ENCODE measurements around the gene DOCK4. TPM values are rescaled to one million over a fixed set of nuclear protein-coding genes. Genes with fewer than 3 reads are reported as not detected.

The DOCK4 gene
- total RNA-seq, 1 experiment from 2014 or later, result 20.4 TPM

DNA sequence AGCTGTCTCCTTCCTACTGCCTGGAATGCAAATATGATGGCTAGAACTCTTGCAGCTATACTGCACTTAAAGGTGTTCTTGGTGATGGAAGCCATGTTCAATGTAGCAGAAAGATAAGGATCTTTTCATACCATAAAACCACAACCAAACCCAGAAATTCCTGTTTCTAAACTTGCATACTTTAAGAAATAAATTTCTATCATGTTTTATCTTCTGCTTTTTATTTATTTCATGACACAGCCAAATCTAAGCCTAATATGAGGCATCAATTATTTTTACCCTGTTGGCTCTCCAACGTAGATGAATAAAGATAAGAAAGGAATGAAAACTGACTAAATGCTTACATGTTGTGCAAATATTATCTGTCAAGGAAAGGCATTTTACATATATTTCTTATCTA lies 224.1 kb downstream of the DOCK4 start (continued):
- TF ChIP-seq SOX15 (CRISPR knock-in tag; IDR thresholded peaks at IDR 0.05) (no peak), GRHL2 (CRISPR knock-in tag; IDR thresholded peaks at IDR 0.05; ENCODE audit: insufficient replicate concordance, severe bottlenecking) (no peak), CDX4 (CRISPR knock-in tag; IDR thresholded peaks at IDR 0.05; ENCODE audit: borderline replicate concordance) (no peak), MYBL2 (CRISPR knock-in tag; IDR thresholded peaks at IDR 0.05) (no peak), ZNF232 (CRISPR knock-in tag; IDR thresholded peaks at IDR 0.05) (no peak), USF2 (CRISPR knock-in tag; IDR thresholded peaks at IDR 0.05) (no peak)

- Mint-ChIP-seq H3K36me3 (peaks cover 3% of the 10 kb centered on the region), H3K27me3 (ENCODE audit: low read depth) (no peaks in the 10 kb centered on the region), H3K27ac (no peak overlapping the region), H3K9me3 (no peaks in the 10 kb centered on the region), H3K4me1 (no peaks in the 10 kb centered on the region), H3K4me3 (no peak overlapping the region)
- ChIA-PET CTCF (no interaction called here), POLR2A (no interaction called here)
- DNase-seq (ENCODE audit: low spot score) (no peak), ATAC-seq (no peak)
- TF ChIP-seq TEAD4 (CRISPR knock-in tag; IDR thresholded peaks at IDR 0.05) (no peak), FOXJ3 (CRISPR knock-in tag; IDR thresholded peaks at IDR 0.05; ENCODE audit: borderline replicate concordance) (no peak), ZNF263 (CRISPR knock-in tag; IDR thresholded peaks at IDR 0.05; ENCODE audit: low read depth) (no peak), ELF4 (CRISPR knock-in tag; IDR thresholded peaks at IDR 0.05; ENCODE audit: low read depth) (no peak), RELA (CRISPR knock-in tag; IDR thresholded peaks at IDR 0.05; ENCODE audit: borderline replicate concordance) (no peak), KAT7 (CRISPR knock-in tag; IDR thresholded peaks at IDR 0.05; ENCODE audit: borderline replicate concordance) (no peak), ZNF138 (CRISPR knock-in tag; conservative IDR thresholded peaks at IDR 0.05) (no peak), NR1H2 (CRISPR knock-in tag; IDR thresholded peaks at IDR 0.05) (no peak), MYBL2 (CRISPR knock-in tag; IDR thresholded peaks at IDR 0.05) (no peak), TEAD1 (CRISPR knock-in tag; IDR thresholded peaks at IDR 0.05) (no peak), FOXK1 (CRISPR knock-in tag; IDR thresholded peaks at IDR 0.05) (no peak)
- TF ChIP-seq, protein P1, sequence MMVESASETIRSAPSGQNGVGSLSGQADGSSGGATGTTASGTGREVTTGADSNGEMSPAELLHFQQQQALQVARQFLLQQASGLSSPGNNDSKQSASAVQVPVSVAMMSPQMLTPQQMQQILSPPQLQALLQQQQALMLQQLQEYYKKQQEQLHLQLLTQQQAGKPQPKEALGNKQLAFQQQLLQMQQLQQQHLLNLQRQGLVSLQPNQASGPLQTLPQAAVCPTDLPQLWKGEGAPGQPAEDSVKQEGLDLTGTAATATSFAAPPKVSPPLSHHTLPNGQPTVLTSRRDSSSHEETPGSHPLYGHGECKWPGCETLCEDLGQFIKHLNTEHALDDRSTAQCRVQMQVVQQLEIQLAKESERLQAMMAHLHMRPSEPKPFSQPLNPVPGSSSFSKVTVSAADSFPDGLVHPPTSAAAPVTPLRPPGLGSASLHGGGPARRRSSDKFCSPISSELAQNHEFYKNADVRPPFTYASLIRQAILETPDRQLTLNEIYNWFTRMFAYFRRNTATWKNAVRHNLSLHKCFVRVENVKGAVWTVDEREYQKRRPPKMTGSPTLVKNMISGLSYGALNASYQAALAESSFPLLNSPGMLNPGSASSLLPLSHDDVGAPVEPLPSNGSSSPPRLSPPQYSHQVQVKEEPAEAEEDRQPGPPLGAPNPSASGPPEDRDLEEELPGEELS (CRISPR knock-in tag; IDR thresholded peaks at IDR 0.05), result no peak
Measured at GRCh38 chr7:111980725-111981124, 225.5 kb downstream of the DOCK4 start.

DNA sequence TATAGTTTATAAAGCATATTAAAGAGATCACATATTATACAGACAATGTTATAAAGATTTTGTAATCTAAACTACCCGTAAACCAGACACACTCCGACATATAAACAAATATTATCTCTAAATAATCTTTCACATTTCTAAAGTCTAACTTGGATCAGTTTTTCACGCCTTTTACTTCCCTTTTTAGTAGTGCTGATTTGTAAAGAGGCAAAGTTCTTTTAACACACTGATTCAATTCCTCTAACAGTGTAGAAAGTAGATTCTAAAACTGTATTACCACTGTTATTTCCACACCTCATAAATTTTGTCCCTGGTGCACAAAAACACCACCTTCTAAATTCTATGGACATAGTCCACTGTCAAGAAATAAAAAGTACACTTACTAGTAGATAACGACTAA lies 230.9 kb downstream of the DOCK4 start:
- ATAC-seq (no peak), DNase-seq (ENCODE audit: low spot score) (no peak)
- Mint-ChIP-seq H3K4me1 (no peaks in the 10 kb centered on the region), H3K9me3 (no peaks in the 10 kb centered on the region), H3K27ac (no peak overlapping the region), H3K36me3 (no peaks in the 10 kb centered on the region), H3K27me3 (ENCODE audit: low read depth) (no peaks in the 10 kb centered on the region), H3K4me3 (no peak overlapping the region)
- ChIA-PET POLR2A (no interaction called here), CTCF (no interaction called here)
- TF ChIP-seq ZNF138 (CRISPR knock-in tag; conservative IDR thresholded peaks at IDR 0.05), result no peak
- TF ChIP-seq ZNF423 (CRISPR knock-in tag; IDR thresholded peaks at IDR 0.05), result no peak
- no peak for TF ChIP-seq NR1H2 (CRISPR knock-in tag; IDR thresholded peaks at IDR 0.05)
- TF ChIP-seq AFF4 (CRISPR knock-in tag; IDR thresholded peaks at IDR 0.05; ENCODE audit: borderline replicate concordance), result no peak
- TF ChIP-seq RORB (CRISPR knock-in tag; IDR thresholded peaks at IDR 0.05), result no peak
- TF ChIP-seq, protein P2, sequence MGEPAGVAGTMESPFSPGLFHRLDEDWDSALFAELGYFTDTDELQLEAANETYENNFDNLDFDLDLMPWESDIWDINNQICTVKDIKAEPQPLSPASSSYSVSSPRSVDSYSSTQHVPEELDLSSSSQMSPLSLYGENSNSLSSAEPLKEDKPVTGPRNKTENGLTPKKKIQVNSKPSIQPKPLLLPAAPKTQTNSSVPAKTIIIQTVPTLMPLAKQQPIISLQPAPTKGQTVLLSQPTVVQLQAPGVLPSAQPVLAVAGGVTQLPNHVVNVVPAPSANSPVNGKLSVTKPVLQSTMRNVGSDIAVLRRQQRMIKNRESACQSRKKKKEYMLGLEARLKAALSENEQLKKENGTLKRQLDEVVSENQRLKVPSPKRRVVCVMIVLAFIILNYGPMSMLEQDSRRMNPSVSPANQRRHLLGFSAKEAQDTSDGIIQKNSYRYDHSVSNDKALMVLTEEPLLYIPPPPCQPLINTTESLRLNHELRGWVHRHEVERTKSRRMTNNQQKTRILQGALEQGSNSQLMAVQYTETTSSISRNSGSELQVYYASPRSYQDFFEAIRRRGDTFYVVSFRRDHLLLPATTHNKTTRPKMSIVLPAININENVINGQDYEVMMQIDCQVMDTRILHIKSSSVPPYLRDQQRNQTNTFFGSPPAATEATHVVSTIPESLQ (CRISPR knock-in tag; IDR thresholded peaks at IDR 0.05), result no peak
